GM21529 (cell line): Measurements from ENCODE around the gene TMED8.
A peak's percentile ranks its signal among the peaks of the same experiment; 100 is the strongest.
"Not testable (repeated sequence)": the region's sequence is repeated elsewhere in the genome, so short reads cannot be mapped to it uniquely, and the experiment has no call there.

ENCODE experiments used
- ATAC-seq: cut with Tn5 transposase; IDR thresholded peaks from one replicate; pipeline ENCODE4 v1.9.1; 2021; ENCODE audit not compliant: unreplicated experiment

The TMED8 gene

GRCh38 chr14:77364146-77364545, 12.7 kb downstream of the TMED8 start:
- peak; percentile 48 for ATAC-seq

- ATAC-seq, result no peak
Observed at GRCh38 chr14:77359626-77360025, 17.3 kb downstream of the TMED8 start.

GRCh38 chr14:77356899-77357298, 20.0 kb downstream of the TMED8 start:
- ATAC-seq, result no peak

GRCh38 chr14:77355811-77356210, 21.1 kb downstream of the TMED8 start:
- no peak for ATAC-seq

GRCh38 chr14:77353469-77354141, 23.3 kb downstream of the TMED8 start:
- ATAC-seq, result no peak

GRCh38 chr14:77347751-77348150, 29.1 kb downstream of the TMED8 start:
- ATAC-seq, result no peak

GRCh38 chr14:77346495-77346894, 30.4 kb downstream of the TMED8 start:
- no peak for ATAC-seq

- ATAC-seq, result no peak
Observed at GRCh38 chr14:77344377-77344996, 32.4 kb downstream of the TMED8 start.

- no peak for ATAC-seq
Observed at GRCh38 chr14:77343662-77344061, 33.2 kb downstream of the TMED8 start.

GRCh38 chr14:77342726-77343397, 34.0 kb downstream of the TMED8 start:
- no peak for ATAC-seq

- no peak for ATAC-seq
Observed at GRCh38 chr14:77340389-77340788, 36.5 kb downstream of the TMED8 start.

- no peak for ATAC-seq
Observed at GRCh38 chr14:77339407-77339806, 37.5 kb downstream of the TMED8 start.

GRCh38 chr14:77338302-77338701, 38.6 kb downstream of the TMED8 start:
- no peak for ATAC-seq

- no peak for ATAC-seq
Observed at GRCh38 chr14:77337880-77338279, 39.0 kb downstream of the TMED8 start.

- ATAC-seq, result not testable (repeated sequence)
Observed at GRCh38 chr14:77337255-77337654, 39.6 kb downstream of the TMED8 start.

- no peak for ATAC-seq
Observed at GRCh38 chr14:77335576-77335975, 41.3 kb downstream of the TMED8 start.

GRCh38 chr14:77329872-77330271, 47.0 kb downstream of the TMED8 start:
- no peak for ATAC-seq

GRCh38 chr14:77327111-77327510, 49.8 kb downstream of the TMED8 start:
- no peak for ATAC-seq

- ATAC-seq, result no peak
Observed at GRCh38 chr14:77325746-77326094, 51.2 kb downstream of the TMED8 start.

- no peak for ATAC-seq
Observed at GRCh38 chr14:77324816-77325745, 51.8 kb downstream of the TMED8 start.

- ATAC-seq, result no peak
Observed at GRCh38 chr14:77324289-77324688, 52.6 kb downstream of the TMED8 start.
